Pancreas (tissue), 10 donors: ENCODE results near the gene AUNIP. TPM values are rescaled to one million over a fixed set of nuclear protein-coding genes. Genes with fewer than 3 reads are reported as not detected.

Experiments
- ATAC-seq, 4 donors: fragments of 200-7000 bp; cut with Tn5 transposase; one replicate each; pipeline versions ENCODE4 v1.8.0 to v1.9.1; 2020; ENCODE audit warnings: mild to moderate bottlenecking in 4 of 4, moderate library complexity in 4 of 4
- DNase-seq, 6 donors: peaks; one replicate each; pipeline ENCODE4 v3.0.0-alpha.2; 2020
- FAIRE-seq: peaks from 2 replicates; lab custom pipeline; 2012; peaks lifted over from hg19 to GRCh38; lab: Jason Lieb, UNC
- H3K27ac ChIP-seq, 4 donors: fragments of 200-600 bp; sonication (generic); 1 replicate in 3 of 4; 2 replicates in 1 of 4; pipeline versions ENCODE4 v1.5.0 to v1.8.0; 2020
- H3K27me3 ChIP-seq, 4 donors: fragments of 200-600 bp; one replicate each; pipeline ENCODE4 v1.8.0; 2021
- H3K36me3 ChIP-seq, 3 donors: fragments of 200-600 bp; sonication (generic) in 1 of 3; one replicate each; pipeline versions ENCODE4 v1.5.0 to v1.8.0; 2020 to 2021
- H3K4me1 ChIP-seq, 3 donors: fragments of 200-600 bp; one replicate each; pipeline ENCODE4 v1.8.0; 2021
- H3K4me3 ChIP-seq, 4 donors: fragments of 200-600 bp; sonication (generic) in 2 of 4; one replicate each; pipeline versions ENCODE4 v1.5.0 to v1.8.0; 2020 to 2021
- H3K9me3 ChIP-seq, 4 donors: fragments of 200-600 bp; one replicate each; pipeline ENCODE4 v1.8.0; 2021
- CTCF ChIP-seq, 4 donors: fragments of 200-600 bp; sonication (generic) in 3 of 4; IDR thresholded peaks; one replicate each; pipeline versions ENCODE4 v1.5.0 to v1.8.0; 2021; ENCODE audit warnings: antibody characterized with exemption in 4 of 4
- WGBS, 2 donors: extraction: QIAGEN DNeasy Blood & Tissue Kit; methylation state at CpG; one replicate each; pipeline ENCODE4 v1.1.7; 2013; 5-methylcytosine and 5-hydroxymethylcytosine counted together
- intact Hi-C, 3 donors: fragments of 100-400 bp; cut with DNase I; formaldehyde crosslinking; loops; one replicate each; pipeline versions ENCODE4 v1.11.1 to v1.14.2; 2022
- polyA plus RNA-seq, 2 donors: library from polyadenylated mRNA; stranded (reverse); fragments of 200-250 nt; gene quantifications; one replicate each; pipeline ENCODE4 v1.2.3, GENCODE V29; 2013
- total RNA-seq, 6 donors: library from RNA; stranded (reverse); fragmentation: NEBNext Ultra II Directional in 4 of 6; extraction: Animal tissue kit (Norgen Biotek cat#: 25700) in 4 of 6; gene quantifications; one replicate each; pipeline versions ENCODE4 v1.2.1 to v1.2.4, GENCODE V29; 2021 to 2023
- donor health status: healthy with polysubstance abuse.
- donor health status: DM: no; HTN: no; CAD: no; lungs with moderate emphysema.
- donor health status: DM: no; HTN: no; CAD: no.
- donor health status: control.
- donor health status: control.
- donor health status: Bipolar disorder and iron deficiency.
- donor health status: DM: yes; HTN: yes; CAD: no.
- donor health status: DM: no; HTN: no; CAD: no.
- donor health status: DM: no; HTN: no; CAD: no.
- donor health status: DM: yes; HTN: yes; CAD: no.

Gene AUNIP
- total and polyA plus RNA-seq, 8 donors = 0.19 to 0.37 (median 0.29) TPM; not detected in 4

- ATAC-seq = peak in 3 of 4 donors; percentile 2 to 21 (median 2)
- Histone ChIP-seq H3K4me1 (peaks cover 62 to 79% (median 66%) of the 10 kb centered on the region in 3 donors), H3K27me3 (no peaks in the 10 kb centered on the region), H3K36me3 (no peaks in the 10 kb centered on the region), H3K27ac (peak overlapping the region; percentile 36 to 80 (median 58)), H3K9me3 (no peaks in the 10 kb centered on the region), H3K4me3 (no peak overlapping the region)
- intact Hi-C loops = no loop called here
- no peak for FAIRE-seq
- peak in 1 of 6 donors; percentile 51 for DNase-seq
- WGBS, 2 donors = 9 to 10% methylated on average over 5 of the region's 5 CpGs
- no peak for TF ChIP-seq CTCF (IDR thresholded peaks at IDR 0.05)
Measured at GRCh38 chr1:25871086-25871703, 11.9 kb upstream of the AUNIP start.

GRCh38 chr1:25870614-25871013 lies 11.4 kb upstream of the AUNIP start:
- Histone ChIP-seq H3K27ac (peak overlapping the region in 2 of 4 donors; percentile 52 to 80), H3K9me3 (no peaks in the 10 kb centered on the region), H3K4me1 (peaks cover 61 to 78% (median 62%) of the 10 kb centered on the region in 3 donors)

GRCh38 chr1:25869909-25870606 lies 10.8 kb upstream of the AUNIP start:
- intact Hi-C loops = no loop called here
- H3K4me3 ChIP-seq = no peak overlapping the region

More at GRCh38 chr1:25870614-25871013, 11.4 kb upstream of the AUNIP start:
- ATAC-seq (no peak), FAIRE-seq (no peak), DNase-seq (no peak)
- Histone ChIP-seq H3K4me3 (no peak overlapping the region), H3K27me3 (no peaks in the 10 kb centered on the region), H3K36me3 (no peaks in the 10 kb centered on the region)
- intact Hi-C loops = no loop called here
- no peak for TF ChIP-seq CTCF (IDR thresholded peaks at IDR 0.05)
- 34 to 37% methylated on average over 1 of the region's 1 CpG for WGBS, 2 donors

GRCh38 chr1:25867210-25867991 lies 8.1 kb upstream of the AUNIP start:
- no peak overlapping the region for H3K4me3 ChIP-seq
- no peak for TF ChIP-seq CTCF (IDR thresholded peaks at IDR 0.05)
- no peaks in the 10 kb centered on the region for H3K9me3 ChIP-seq
- 14 to 18% methylated on average over 9 of the region's 9 CpGs for WGBS, 2 donors
- DNase-seq (peak in 4 of 6 donors; percentile 48 to 66 (median 61)), ATAC-seq (peak; percentile 66 to 82 (median 73)), FAIRE-seq (peak; percentile 20)
- H3K27ac ChIP-seq = peak overlapping the region; percentile 56 to 87 (median 84)
- no peaks in the 10 kb centered on the region for H3K27me3 ChIP-seq
- H3K4me1 ChIP-seq = peaks cover 41 to 55% (median 41%) of the 10 kb centered on the region in 3 donors
- intact Hi-C loops = no loop called here
- H3K36me3 ChIP-seq = no peaks in the 10 kb centered on the region

More at GRCh38 chr1:25869909-25870606, 10.8 kb upstream of the AUNIP start:
- DNase-seq (peak in 2 of 6 donors; percentile 11 to 53), ATAC-seq (no peak), FAIRE-seq (no peak)
- TF ChIP-seq CTCF (IDR thresholded peaks at IDR 0.05) = no peak
- Histone ChIP-seq H3K4me1 (peaks cover 59 to 77% (median 62%) of the 10 kb centered on the region in 3 donors), H3K9me3 (no peaks in the 10 kb centered on the region), H3K27me3 (no peaks in the 10 kb centered on the region), H3K27ac (peak overlapping the region in 1 of 4 donors; percentile 5), H3K36me3 (no peaks in the 10 kb centered on the region)
- 68 to 78% methylated on average over 6 of the region's 6 CpGs for WGBS, 2 donors
